Mesendoderm (in vitro differentiated cells): ENCODE data around the gene SLC25A6.

Experiments
- DNase-seq: peaks from one replicate; pipeline ENCODE4 v3.0.0; 2013
- H2AK5ac ChIP-seq: 2 replicates; pipeline ENCODE4 v1.6.1; 2013; ENCODE audit warnings: low read length, inconsistent platforms
- H2BK120ac ChIP-seq: 2 replicates; pipeline ENCODE4 v1.6.1; 2013; ENCODE audit warnings: low read depth, mild to moderate bottlenecking, low read length, moderate library complexity, mixed read lengths
- H2BK15ac ChIP-seq: replicated peaks from 2 replicates; pipeline ENCODE4 v1.6.1; 2013; ENCODE audit warnings: low read depth, mild to moderate bottlenecking, moderate library complexity
- H2BK5ac ChIP-seq: 2 replicates; pipeline ENCODE4 v1.6.1; 2013; ENCODE audit warnings: low read length, inconsistent platforms
- H3K18ac ChIP-seq: 2 replicates; pipeline ENCODE4 v1.6.1; 2013; ENCODE audit warnings: mild to moderate bottlenecking, low read length, mixed read lengths
- H3K23ac ChIP-seq: one replicate; pipeline ENCODE4 v1.6.1; 2013; ENCODE audit warnings: low read length
- H3K27ac ChIP-seq: 2 replicates; pipeline ENCODE4 v1.5.1; 2013; ENCODE audit warnings: low read depth, mild to moderate bottlenecking, inconsistent platforms, low read length, moderate library complexity
- H3K27me3 ChIP-seq: 2 replicates; pipeline ENCODE4 v1.6.1; 2013; ENCODE audit warnings: low read length, control low read depth, mild to moderate bottlenecking, inconsistent platforms; ENCODE audit not compliant: insufficient read depth, poor library complexity
- H3K36me3 ChIP-seq: 2 replicates; pipeline ENCODE4 v1.6.1; 2013; ENCODE audit warnings: low read length, inconsistent platforms; ENCODE audit not compliant: control insufficient read depth, insufficient read depth
- H3K4ac ChIP-seq: one replicate; pipeline ENCODE4 v1.6.1; 2013; ENCODE audit warnings: low read depth, mild to moderate bottlenecking, low read length, moderate library complexity
- H3K4me1 ChIP-seq: 2 replicates; pipeline ENCODE4 v1.6.1; 2013; ENCODE audit warnings: low read depth, low read length, inconsistent platforms; ENCODE audit not compliant: control insufficient read depth
- H3K4me2 ChIP-seq: 2 replicates; pipeline ENCODE4 v1.6.1; 2013; ENCODE audit warnings: low read length
- H3K4me3 ChIP-seq: 2 replicates; pipeline ENCODE4 v1.5.1; 2013; ENCODE audit warnings: mild to moderate bottlenecking, low read length
- H3K56ac ChIP-seq: one replicate; pipeline ENCODE4 v1.6.1; 2013; ENCODE audit warnings: low read length
- H3K79me1 ChIP-seq: 2 replicates; pipeline ENCODE4 v1.6.1; 2013; ENCODE audit warnings: low read length, inconsistent platforms
- H3K79me2 ChIP-seq: 2 replicates; pipeline ENCODE4 v1.6.1; 2013; ENCODE audit warnings: mild to moderate bottlenecking, low read length; ENCODE audit not compliant: control insufficient read depth, insufficient read depth
- H3K9ac ChIP-seq: 2 replicates; pipeline ENCODE4 v1.6.1; 2013; ENCODE audit warnings: low read length, inconsistent platforms
- H4K5ac ChIP-seq: one replicate; pipeline ENCODE4 v1.6.1; 2013; ENCODE audit warnings: low read length
- H4K8ac ChIP-seq: one replicate; pipeline ENCODE4 v1.6.1; 2013; ENCODE audit warnings: low read depth, mild to moderate bottlenecking, control low read depth, low read length, moderate library complexity
- WGBS: extraction: QIAGEN DNeasy Blood & Tissue Kit; methylation state at CpG from one replicate; pipeline ENCODE4 v1.1.7; 2013; ENCODE audit warnings: low lambda C conversion rate, missing lambda C conversion rate; ENCODE audit not compliant: insufficient coverage; ENCODE audit errors: extremely low coverage; 5-methylcytosine and 5-hydroxymethylcytosine counted together

The SLC25A6 gene

DNA sequence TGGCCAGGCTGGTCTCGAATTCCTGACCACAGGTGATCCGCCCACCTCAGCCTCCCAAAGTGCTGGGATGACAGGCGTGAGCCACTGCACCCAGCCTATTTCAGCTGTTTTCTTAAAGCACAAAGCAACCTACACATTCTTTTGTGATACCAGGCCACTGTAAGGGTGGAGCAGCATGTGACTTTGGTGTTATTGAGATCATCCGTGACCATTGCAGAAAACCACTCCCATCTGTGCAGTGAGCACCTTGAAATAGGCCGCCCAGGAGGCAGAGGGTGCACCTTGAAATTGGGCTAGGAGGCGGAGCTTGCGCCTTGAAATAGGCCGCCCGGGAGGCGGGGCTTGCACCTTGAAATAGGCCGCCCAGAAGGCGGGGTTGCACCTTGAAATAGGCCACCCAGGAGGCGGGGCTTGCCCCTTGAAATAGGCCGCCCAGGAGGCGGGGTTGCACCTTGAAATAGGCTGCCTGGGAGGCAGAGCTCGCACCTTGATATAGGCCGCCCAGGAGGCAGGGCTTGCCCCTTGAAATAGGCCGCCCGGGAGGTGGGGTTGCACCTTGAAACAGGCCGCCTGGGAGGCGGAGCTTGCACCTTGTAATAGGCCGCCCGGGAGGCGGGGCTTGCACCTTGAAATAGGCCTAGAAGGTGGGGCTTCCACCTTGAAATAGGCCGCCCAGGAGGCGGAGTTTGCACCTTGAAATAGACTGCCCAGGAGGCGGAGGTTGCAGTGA is 9.0 kb upstream of the SLC25A6 start:
- Histone ChIP-seq H3K9ac (no peak overlapping the region), H3K23ac (no peak overlapping the region), H2AK5ac (no peak overlapping the region), H2BK15ac (no peak overlapping the region), H2BK5ac (no peak overlapping the region), H3K4me1 (no peaks in the 10 kb centered on the region), H3K36me3 (peaks cover 17% of the 10 kb centered on the region), H3K4me3 (no peak overlapping the region), H3K27me3 (no peaks in the 10 kb centered on the region), H4K8ac (no peak overlapping the region), H3K79me2 (no peaks in the 10 kb centered on the region), H3K27ac (no peak overlapping the region), H3K4me2 (no peak overlapping the region), H2BK120ac (no peak overlapping the region), H3K56ac (no peak overlapping the region), H3K18ac (no peak overlapping the region), H3K79me1 (peaks cover 9% of the 10 kb centered on the region), H3K4ac (no peak overlapping the region), H4K5ac (no peak overlapping the region)
- DNase-seq, result peak; percentile 81
- WGBS, result no CpG with 5 or more reads among the region's 27 CpGs

- no CpG with 5 or more reads among the region's 12 CpGs for WGBS
- H3K18ac ChIP-seq, result no peak overlapping the region
These were observed 8.1 kb upstream of the SLC25A6 start for GRCh38 chrX:1400049-1400448.

GRCh38 chrX:1398431-1399340 is 6.8 kb upstream of the SLC25A6 start:
- H3K9ac ChIP-seq, result no peak overlapping the region
- no peak overlapping the region for H3K23ac ChIP-seq
- no peak overlapping the region for H2BK120ac ChIP-seq
- H2AK5ac ChIP-seq, result no peak overlapping the region
- no peak overlapping the region for H3K27ac ChIP-seq
- H2BK5ac ChIP-seq, result no peak overlapping the region
- WGBS, result no CpG with 5 or more reads among the region's 29 CpGs
- H3K4me1 ChIP-seq, result peaks cover 2% of the 10 kb centered on the region
- H2BK15ac ChIP-seq, result no peak overlapping the region
- H3K56ac ChIP-seq, result no peak overlapping the region
- peaks cover 10% of the 10 kb centered on the region for H3K36me3 ChIP-seq
- no peak overlapping the region for H3K4ac ChIP-seq
- H4K8ac ChIP-seq, result no peak overlapping the region
- DNase-seq, result no peak
- no peak overlapping the region for H3K18ac ChIP-seq
- peaks cover 15% of the 10 kb centered on the region for H3K79me1 ChIP-seq
- no peaks in the 10 kb centered on the region for H3K27me3 ChIP-seq
- H3K4me2 ChIP-seq, result no peak overlapping the region
- H4K5ac ChIP-seq, result no peak overlapping the region
- H3K79me2 ChIP-seq, result peaks cover 18% of the 10 kb centered on the region
- H3K4me3 ChIP-seq, result no peak overlapping the region

More at GRCh38 chrX:1400049-1400448, 8.1 kb upstream of the SLC25A6 start:
- Histone ChIP-seq H2AK5ac (no peak overlapping the region), H4K8ac (no peak overlapping the region), H3K56ac (no peak overlapping the region), H4K5ac (no peak overlapping the region), H3K4me1 (peaks cover 2% of the 10 kb centered on the region), H3K36me3 (peaks cover 15% of the 10 kb centered on the region), H3K4me3 (no peak overlapping the region), H2BK120ac (no peak overlapping the region), H3K4ac (no peak overlapping the region), H3K27ac (no peak overlapping the region), H2BK5ac (no peak overlapping the region), H2BK15ac (no peak overlapping the region), H3K9ac (no peak overlapping the region), H3K4me2 (no peak overlapping the region), H3K79me2 (peaks cover 5% of the 10 kb centered on the region), H3K23ac (no peak overlapping the region), H3K27me3 (no peaks in the 10 kb centered on the region), H3K79me1 (peaks cover 11% of the 10 kb centered on the region)
- DNase-seq, result no peak

DNA sequence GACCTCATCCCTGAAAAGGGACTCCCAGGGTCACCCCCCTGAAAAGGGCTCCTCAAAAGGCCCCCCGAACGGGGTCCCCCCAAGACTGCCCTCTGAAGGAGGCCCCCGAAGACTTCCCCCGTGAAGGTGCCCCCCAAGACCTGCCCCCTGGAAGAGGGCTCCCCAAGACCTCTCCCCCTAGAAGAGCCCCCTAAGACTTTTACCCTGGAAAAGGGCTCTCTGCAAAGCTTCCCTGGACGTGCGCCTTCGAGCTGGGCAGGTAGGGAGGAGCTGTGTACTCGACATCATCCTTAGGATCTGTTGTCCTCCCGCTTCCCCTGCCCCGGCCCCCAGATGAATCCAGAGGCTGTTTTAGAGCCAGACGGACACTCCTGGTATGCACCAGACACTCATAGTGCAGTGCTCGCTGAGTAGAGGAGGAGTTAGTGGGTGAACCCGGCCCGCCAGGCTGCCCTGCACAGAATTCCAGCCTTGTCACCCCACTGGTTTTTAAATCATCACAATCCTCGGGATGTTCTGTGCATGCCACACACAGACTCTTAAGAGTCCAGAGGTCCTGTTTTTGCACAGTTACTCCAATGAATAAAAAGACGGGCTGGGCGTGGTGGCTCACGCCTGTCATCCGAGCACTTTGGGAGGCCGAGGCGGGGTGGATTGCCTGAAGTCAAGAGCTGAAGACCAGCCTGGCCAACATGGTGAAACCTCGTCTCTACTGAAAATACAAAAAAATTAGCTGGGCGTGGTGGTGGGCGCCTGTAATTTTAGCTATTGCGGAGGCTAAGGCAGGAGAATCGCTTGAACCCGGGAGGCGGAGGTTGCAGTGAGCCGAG is 5.7 kb upstream of the SLC25A6 start:
- H3K4me1 ChIP-seq, result peaks cover 2% of the 10 kb centered on the region
- H3K36me3 ChIP-seq, result peaks cover 2% of the 10 kb centered on the region
- no peak overlapping the region for H2AK5ac ChIP-seq
- no peak overlapping the region for H3K56ac ChIP-seq
- H3K27me3 ChIP-seq, result no peaks in the 10 kb centered on the region
- H2BK15ac ChIP-seq, result no peak overlapping the region
- no peak overlapping the region for H3K23ac ChIP-seq
- no peak overlapping the region for H3K9ac ChIP-seq
- H4K5ac ChIP-seq, result no peak overlapping the region
- H3K4me2 ChIP-seq, result no peak overlapping the region
- H2BK5ac ChIP-seq, result no peak overlapping the region
- H4K8ac ChIP-seq, result no peak overlapping the region
- H3K79me2 ChIP-seq, result peaks cover 23% of the 10 kb centered on the region
- no peak overlapping the region for H3K4ac ChIP-seq
- H3K27ac ChIP-seq, result no peak overlapping the region
- WGBS, result no CpG with 5 or more reads among the region's 29 CpGs
- DNase-seq, result no peak
- H3K79me1 ChIP-seq, result peaks cover 13% of the 10 kb centered on the region
- no peak overlapping the region for H2BK120ac ChIP-seq
- no peak overlapping the region for H3K4me3 ChIP-seq
- no peak overlapping the region for H3K18ac ChIP-seq

DNA sequence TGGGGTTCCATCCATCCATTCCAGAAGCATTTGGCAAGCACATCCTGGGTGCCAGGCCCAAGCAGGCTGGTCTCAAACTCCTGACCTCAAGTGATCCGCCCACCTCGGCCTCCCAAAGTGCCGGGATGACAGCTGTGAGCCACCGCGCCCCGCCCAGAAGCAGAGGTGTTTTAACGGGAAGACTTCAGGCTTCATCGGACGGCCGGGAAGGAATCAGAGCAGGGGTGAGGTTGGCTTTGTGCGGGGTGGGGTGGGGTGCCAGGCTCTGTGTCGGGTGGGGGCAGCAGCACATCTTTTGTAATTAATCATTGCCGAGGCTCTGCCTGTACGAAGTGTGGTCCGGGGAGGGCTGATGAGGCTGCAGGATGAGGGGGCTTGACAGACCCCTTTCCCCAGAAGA is 5.1 kb upstream of the SLC25A6 start:
- H4K8ac ChIP-seq, result no peak overlapping the region
- H4K5ac ChIP-seq, result no peak overlapping the region
- no peak overlapping the region for H2BK15ac ChIP-seq
- peaks cover 23% of the 10 kb centered on the region for H3K79me2 ChIP-seq
- no peaks in the 10 kb centered on the region for H3K27me3 ChIP-seq
- peaks cover 2% of the 10 kb centered on the region for H3K4me1 ChIP-seq
- peaks cover 13% of the 10 kb centered on the region for H3K79me1 ChIP-seq
- no peak overlapping the region for H3K4ac ChIP-seq
- no peak overlapping the region for H3K9ac ChIP-seq
- H3K23ac ChIP-seq, result no peak overlapping the region
- no peak overlapping the region for H2BK5ac ChIP-seq
- no peak for DNase-seq
- H3K4me2 ChIP-seq, result no peak overlapping the region
- peaks cover 2% of the 10 kb centered on the region for H3K36me3 ChIP-seq
- no peak overlapping the region for H3K27ac ChIP-seq
- H2BK120ac ChIP-seq, result no peak overlapping the region
- H3K4me3 ChIP-seq, result no peak overlapping the region
- no peak overlapping the region for H2AK5ac ChIP-seq
- H3K18ac ChIP-seq, result no peak overlapping the region
- no peak overlapping the region for H3K56ac ChIP-seq
- no CpG with 5 or more reads among the region's 15 CpGs for WGBS
